ENCODE data around the gene TBX21.

TBX21 gene

GRCh38 chr17:47699536-47699840 lies 33.5 kb upstream of the TBX21 start:
- H3K4me3 ChIP-seq (ENCODE audit: low read length), result no peak overlapping the region
- no peak for DNase-seq (ENCODE audit: low read depth)
- TF ChIP-seq CTCF (conservative IDR thresholded peaks at IDR 0.05; ENCODE audit: low read length), result no peak

- no peak for DNase-seq (ENCODE audit: low read depth)
- no peak for TF ChIP-seq CTCF (conservative IDR thresholded peaks at IDR 0.05; ENCODE audit: low read length)
- no peak overlapping the region for H3K4me3 ChIP-seq (ENCODE audit: low read length)
These were observed 32.3 kb upstream of the TBX21 start for GRCh38 chr17:47700471-47701449.

GRCh38 chr17:47701608-47702007 lies 31.4 kb upstream of the TBX21 start:
- no peak for TF ChIP-seq CTCF (conservative IDR thresholded peaks at IDR 0.05; ENCODE audit: low read length)
- H3K4me3 ChIP-seq (ENCODE audit: low read length), result no peak overlapping the region
- no peak for DNase-seq (ENCODE audit: low read depth)

GRCh38 chr17:47702391-47702995 lies 30.5 kb upstream of the TBX21 start:
- TF ChIP-seq CTCF (conservative IDR thresholded peaks at IDR 0.05; ENCODE audit: low read length), result no peak
- no peak overlapping the region for H3K4me3 ChIP-seq (ENCODE audit: low read length)
- DNase-seq (ENCODE audit: low read depth), result no peak

GRCh38 chr17:47703191-47703591 lies 29.8 kb upstream of the TBX21 start:
- DNase-seq (ENCODE audit: low read depth), result no peak
- TF ChIP-seq CTCF (conservative IDR thresholded peaks at IDR 0.05; ENCODE audit: low read length), result no peak
- H3K4me3 ChIP-seq (ENCODE audit: low read length), result no peak overlapping the region

- no peak for TF ChIP-seq CTCF (conservative IDR thresholded peaks at IDR 0.05; ENCODE audit: low read length)
- DNase-seq (ENCODE audit: low read depth), result no peak
- no peak overlapping the region for H3K4me3 ChIP-seq (ENCODE audit: low read length)
These were observed 29.4 kb upstream of the TBX21 start for GRCh38 chr17:47703671-47704070.

- no peak for TF ChIP-seq CTCF (conservative IDR thresholded peaks at IDR 0.05; ENCODE audit: low read length)
- DNase-seq (ENCODE audit: low read depth), result no peak
- H3K4me3 ChIP-seq (ENCODE audit: low read length), result no peak overlapping the region
These were observed 28.9 kb upstream of the TBX21 start for GRCh38 chr17:47704116-47704515.

Data from AG10803 (cell line).